Measurements from ENCODE around the gene PTGFRN.

The PTGFRN gene

DNA sequence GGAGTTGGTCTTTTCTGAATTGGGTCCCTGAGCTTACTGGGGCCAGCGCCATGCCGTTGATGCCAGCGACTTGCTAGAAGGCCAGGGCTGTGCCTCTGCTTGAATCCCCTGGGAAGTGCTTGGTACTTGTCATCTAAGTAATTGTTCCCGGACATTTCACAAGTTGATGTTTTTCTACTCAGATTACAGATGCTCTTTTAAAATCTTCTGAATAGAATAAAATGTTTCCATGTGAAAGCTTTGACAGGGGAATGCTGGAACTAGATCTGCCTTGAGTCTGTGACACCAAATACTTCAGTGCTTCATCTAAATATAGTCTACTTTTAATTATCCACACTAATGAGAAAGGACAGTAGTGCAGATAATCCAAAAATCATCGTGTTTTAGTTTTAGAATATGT is 38.3 kb downstream of the PTGFRN start:
- no peak overlapping the region for H3K27ac ChIP-seq
- no peak for TF ChIP-seq ZFX (IDR thresholded peaks at IDR 0.05; ENCODE audit: borderline replicate concordance)
- TF ChIP-seq, protein P1, sequence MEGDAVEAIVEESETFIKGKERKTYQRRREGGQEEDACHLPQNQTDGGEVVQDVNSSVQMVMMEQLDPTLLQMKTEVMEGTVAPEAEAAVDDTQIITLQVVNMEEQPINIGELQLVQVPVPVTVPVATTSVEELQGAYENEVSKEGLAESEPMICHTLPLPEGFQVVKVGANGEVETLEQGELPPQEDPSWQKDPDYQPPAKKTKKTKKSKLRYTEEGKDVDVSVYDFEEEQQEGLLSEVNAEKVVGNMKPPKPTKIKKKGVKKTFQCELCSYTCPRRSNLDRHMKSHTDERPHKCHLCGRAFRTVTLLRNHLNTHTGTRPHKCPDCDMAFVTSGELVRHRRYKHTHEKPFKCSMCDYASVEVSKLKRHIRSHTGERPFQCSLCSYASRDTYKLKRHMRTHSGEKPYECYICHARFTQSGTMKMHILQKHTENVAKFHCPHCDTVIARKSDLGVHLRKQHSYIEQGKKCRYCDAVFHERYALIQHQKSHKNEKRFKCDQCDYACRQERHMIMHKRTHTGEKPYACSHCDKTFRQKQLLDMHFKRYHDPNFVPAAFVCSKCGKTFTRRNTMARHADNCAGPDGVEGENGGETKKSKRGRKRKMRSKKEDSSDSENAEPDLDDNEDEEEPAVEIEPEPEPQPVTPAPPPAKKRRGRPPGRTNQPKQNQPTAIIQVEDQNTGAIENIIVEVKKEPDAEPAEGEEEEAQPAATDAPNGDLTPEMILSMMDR (IDR thresholded peaks at IDR 0.05) = no peak

DNA sequence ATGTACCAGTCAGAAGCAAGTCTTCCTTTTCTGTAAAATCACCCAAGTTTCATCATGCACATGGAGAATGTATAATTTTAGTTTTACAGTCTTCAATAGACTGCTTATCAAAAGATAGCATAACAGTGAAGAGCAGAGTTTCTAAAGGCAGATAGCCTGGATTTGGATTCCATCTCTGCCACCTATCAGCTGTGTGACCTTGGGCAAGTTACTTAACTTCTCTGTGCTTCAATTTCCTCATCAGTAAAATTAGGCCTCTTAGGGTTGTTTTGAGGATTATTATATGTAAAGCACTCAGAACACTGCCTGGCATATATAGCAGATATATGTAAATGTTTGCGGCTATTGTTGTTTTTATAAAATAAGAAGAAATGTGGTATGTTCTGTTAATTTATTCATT is 38.9 kb downstream of the PTGFRN start:
- H3K27ac ChIP-seq = no peak overlapping the region
- TF ChIP-seq, protein P1 (IDR thresholded peaks at IDR 0.05) = no peak
- no peak for TF ChIP-seq ZFX (IDR thresholded peaks at IDR 0.05; ENCODE audit: borderline replicate concordance)

DNA sequence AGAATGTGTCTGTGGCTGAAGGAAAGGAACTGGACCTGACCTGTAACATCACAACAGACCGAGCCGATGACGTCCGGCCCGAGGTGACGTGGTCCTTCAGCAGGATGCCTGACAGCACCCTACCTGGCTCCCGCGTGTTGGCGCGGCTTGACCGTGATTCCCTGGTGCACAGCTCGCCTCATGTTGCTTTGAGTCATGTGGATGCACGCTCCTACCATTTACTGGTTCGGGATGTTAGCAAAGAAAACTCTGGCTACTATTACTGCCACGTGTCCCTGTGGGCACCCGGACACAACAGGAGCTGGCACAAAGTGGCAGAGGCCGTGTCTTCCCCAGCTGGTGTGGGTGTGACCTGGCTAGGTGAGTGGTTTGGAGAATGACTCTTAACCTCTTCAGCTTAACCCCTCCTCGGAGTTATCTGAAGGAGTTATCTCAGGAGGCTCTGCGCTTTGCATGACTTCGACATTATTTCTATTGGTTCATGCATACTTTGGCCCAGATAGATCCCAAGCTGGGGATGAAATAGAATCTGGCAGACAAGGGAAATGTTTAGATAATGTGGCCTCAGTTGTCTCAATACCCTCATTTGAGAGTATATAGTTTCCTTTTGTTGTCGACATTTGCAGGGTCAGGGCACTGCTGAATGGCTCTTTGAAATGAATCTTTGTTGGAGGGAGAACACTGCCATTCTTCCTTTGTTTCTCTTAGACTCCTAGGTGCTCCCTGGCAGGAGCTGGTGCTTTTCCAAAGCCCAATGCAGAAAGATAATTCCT is 39.7 kb downstream of the PTGFRN start:
- TF ChIP-seq, protein P1 (IDR thresholded peaks at IDR 0.05) = no peak
- no peak for TF ChIP-seq ZFX (IDR thresholded peaks at IDR 0.05; ENCODE audit: borderline replicate concordance)

DNA sequence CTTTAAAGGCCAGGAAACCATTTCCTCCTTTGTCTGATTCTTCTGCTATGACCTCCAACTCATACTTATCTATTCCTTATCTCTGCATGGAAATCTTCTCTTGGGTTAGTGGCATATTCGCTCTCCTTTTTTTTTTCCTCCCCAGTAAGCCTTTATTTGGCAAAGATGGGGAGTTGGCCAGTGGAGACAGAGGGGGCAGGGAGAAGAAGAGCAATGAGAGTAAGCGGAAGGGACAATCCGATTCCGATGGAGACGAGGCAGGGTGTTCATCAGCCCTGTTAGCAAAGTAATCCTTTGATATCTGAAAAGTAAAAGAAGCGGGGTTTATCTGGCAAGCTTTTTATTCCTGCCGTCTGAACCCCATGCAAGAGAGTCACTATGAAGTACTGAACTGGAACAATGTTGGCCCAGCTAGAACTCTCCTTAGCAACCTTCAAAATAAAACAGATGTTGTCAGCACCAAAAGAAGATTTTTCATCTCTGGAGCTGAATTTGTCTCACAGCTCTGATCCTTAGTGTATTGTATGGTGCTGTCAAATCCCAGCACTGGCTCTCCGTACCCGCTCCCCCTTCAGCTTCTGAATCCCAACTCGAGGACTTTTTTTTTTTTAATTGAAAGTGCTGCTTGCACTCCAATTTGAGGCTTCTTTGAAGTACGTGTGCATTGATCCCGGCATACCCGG is 40.9 kb downstream of the PTGFRN start:
- TF ChIP-seq ZFX (IDR thresholded peaks at IDR 0.05; ENCODE audit: borderline replicate concordance) = no peak
- TF ChIP-seq, protein P1 (IDR thresholded peaks at IDR 0.05) = no peak
- no peak overlapping the region for H3K27ac ChIP-seq

More for the DNA sequence above, 39.7 kb downstream of the PTGFRN start:
- H3K27ac ChIP-seq = no peak overlapping the region

DNA sequence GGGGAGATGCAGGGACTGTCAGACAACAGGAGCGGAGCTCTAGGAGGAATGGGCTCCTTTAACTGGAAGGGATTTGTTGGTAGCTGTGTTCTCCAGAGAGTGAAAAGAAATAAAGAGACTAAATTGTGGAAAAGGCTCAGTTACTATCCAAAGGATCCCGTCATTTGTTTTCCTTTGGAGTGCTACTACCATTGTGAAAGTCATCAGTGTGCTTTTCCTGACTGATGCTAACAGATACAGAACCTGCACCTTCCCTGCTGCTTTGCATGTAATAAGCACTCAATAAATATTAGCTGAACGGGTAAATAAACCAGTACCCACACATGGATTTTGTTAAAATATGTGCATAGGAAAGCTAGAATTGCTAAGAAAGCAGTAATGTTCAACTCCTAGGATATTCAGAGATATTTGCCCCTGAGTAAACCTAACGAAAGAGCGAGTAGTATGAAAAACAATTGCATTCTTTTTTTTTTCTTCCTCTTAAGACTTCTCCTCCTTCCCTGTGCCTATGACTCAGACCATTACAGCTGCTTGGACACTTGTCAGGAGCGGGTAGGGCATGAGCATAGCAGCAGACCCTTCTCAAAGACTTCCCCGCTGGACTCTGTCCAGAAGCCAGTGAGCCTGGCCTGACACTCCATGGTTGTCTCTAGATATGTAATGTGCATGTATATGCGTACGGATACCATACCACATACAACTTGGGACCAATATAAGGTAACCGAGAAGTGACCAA is 41.7 kb downstream of the PTGFRN start:
- TF ChIP-seq ZFX (IDR thresholded peaks at IDR 0.05; ENCODE audit: borderline replicate concordance) = no peak
- TF ChIP-seq, protein P1 (IDR thresholded peaks at IDR 0.05) = no peak
- no peak overlapping the region for H3K27ac ChIP-seq

DNA sequence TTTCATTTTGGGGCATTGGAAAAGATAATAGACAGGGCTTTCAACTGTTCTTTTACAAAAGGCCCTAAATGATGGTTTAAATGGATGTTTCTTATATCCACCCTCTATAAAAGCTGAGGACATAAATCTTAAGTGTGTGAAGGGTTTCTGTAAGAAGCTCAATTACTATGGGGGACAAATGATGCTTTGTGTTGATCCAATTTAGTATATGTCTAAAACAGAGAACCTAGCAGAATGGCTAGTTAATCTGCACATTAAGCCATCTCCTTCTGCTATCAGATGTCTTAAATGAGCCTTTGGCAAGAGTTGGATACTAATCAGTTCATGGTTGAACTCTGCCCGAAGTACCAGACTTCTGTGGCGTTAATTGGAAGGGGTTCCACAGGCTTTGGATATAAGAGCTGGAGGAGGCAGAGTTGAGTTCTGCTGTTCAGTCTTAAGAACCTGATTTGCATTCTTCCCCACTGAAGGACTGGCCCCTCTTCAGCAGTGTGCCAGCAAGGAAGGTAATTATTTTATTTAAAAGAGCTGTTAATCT is 43.1 kb downstream of the PTGFRN start:
- no peak overlapping the region for H3K27ac ChIP-seq
- no peak for TF ChIP-seq ZFX (IDR thresholded peaks at IDR 0.05; ENCODE audit: borderline replicate concordance)
- TF ChIP-seq, protein P1 (IDR thresholded peaks at IDR 0.05) = no peak

Measured in 22Rv1 (cell line).